GM12878 (cell line): Measurements from ENCODE around the gene ASH1L. TPM values are rescaled to one million over a fixed set of nuclear protein-coding genes. Genes with fewer than 3 reads are reported as not detected.

ENCODE experiments used
- ATAC-seq: fragments of 200-7000 bp; cut with Tn5 transposase; 3 replicates; pipeline ENCODE4 v1.9.1; 2020; ENCODE audit warnings: mild to moderate bottlenecking, moderate library complexity
- BruUV-seq: library from RNA; stranded (reverse); fragments of 400-500 nt; replicated peaks from 2 replicates; lab custom pipeline; 2021; lab: Mats Ljungman, UMichigan
- CTCF ChIA-PET: fragments of 300-600 bp; sonication (Branson Sonifier 250); formaldehyde crosslinking; extraction: SDS; loops from one replicate; lab custom pipeline; 2021; ENCODE audit warnings: inconsistent platforms; lab: Yijun Ruan, JAX
- POLR2A ChIA-PET: fragments of 350-600 bp; formaldehyde crosslinking; extraction: SDS; loops from one replicate; lab custom pipeline; 2021; ENCODE audit warnings: inconsistent platforms; lab: Charles Lee
- RAD21 ChIA-PET: fragments of 300-600 bp; sonication (Branson Sonifier 250); formaldehyde crosslinking; loops from one replicate; lab custom pipeline; 2023; ENCODE audit warnings: antibody characterized with exemption; ENCODE audit not compliant: unreplicated experiment; lab: Charles Lee
- SMC1A ChIA-PET: fragments of 300-600 bp; sonication (Branson Sonifier 250); formaldehyde crosslinking; loops from one replicate; lab custom pipeline; 2023; ENCODE audit not compliant: unreplicated experiment, uncharacterized antibody; lab: Charles Lee
- DNase-seq: peaks from one replicate; pipeline ENCODE4 v3.0.0-alpha.2; 2011; ENCODE audit warnings: low read depth, low spot score
- FAIRE-seq: peaks from 3 replicates; lab custom pipeline; 2011; peaks lifted over from hg19 to GRCh38; lab: Jason Lieb, UNC
- H2AFZ ChIP-seq: 2 replicates; pipeline ENCODE4 v1.6.0; 2011; ENCODE audit warnings: low read depth, low read length, control low read depth; ENCODE audit not compliant: control insufficient read depth
- H3K27ac ChIP-seq: 2 replicates; pipeline ENCODE4 v1.5.1; 2011; ENCODE audit warnings: control low read depth; ENCODE audit not compliant: control insufficient read depth, insufficient read depth
- H3K27me3 ChIP-seq, 2 experiments: replicated peaks in 1 of 2; 2 replicates each; pipeline versions ENCODE4 v1.6.0 to v1.6.1; 2011; ENCODE audit warnings: low read length in 1 of 2; ENCODE audit not compliant: control insufficient read depth in 2 of 2, insufficient read depth in 2 of 2
- H3K36me3 ChIP-seq, 2 experiments: 2 replicates each; pipeline ENCODE4 v1.5.1; 2011; ENCODE audit warnings: low read length in 1 of 2; ENCODE audit not compliant: control insufficient read depth in 2 of 2, insufficient read depth in 2 of 2
- H3K4me1 ChIP-seq: 2 replicates; pipeline ENCODE4 v1.6.1; 2011; ENCODE audit warnings: mild to moderate bottlenecking, low read length, moderate library complexity, mixed read lengths; ENCODE audit not compliant: control insufficient read depth, insufficient read depth
- H3K4me2 ChIP-seq: 2 replicates; pipeline ENCODE4 v1.6.0; 2011; ENCODE audit warnings: control low read depth; ENCODE audit not compliant: control insufficient read depth, insufficient read depth
- H3K4me3 ChIP-seq: fragments of 200-600 bp; sonication (generic); 2 replicates; pipeline ENCODE4 v1.5.1; 2016
- H3K79me2 ChIP-seq: 2 replicates; pipeline ENCODE4 v1.6.0; 2011; ENCODE audit warnings: low read length; ENCODE audit not compliant: control insufficient read depth, insufficient read depth
- H3K9ac ChIP-seq: 2 replicates; pipeline ENCODE4 v1.8.0; 2011; ENCODE audit warnings: low read length, control low read depth, mixed read lengths; ENCODE audit not compliant: control insufficient read depth, insufficient read depth
- H3K9me3 ChIP-seq: replicated peaks from 3 replicates; pipeline ENCODE4 v1.5.1; 2011; ENCODE audit warnings: mild to moderate bottlenecking, low read length; ENCODE audit not compliant: control insufficient read depth, insufficient read depth
- H4K20me1 ChIP-seq: 2 replicates; pipeline ENCODE4 v1.6.0; 2011; ENCODE audit not compliant: control insufficient read depth, insufficient read depth
- ASH2L ChIP-seq: fragments of 300-600, 200-600 bp; sonication (generic); IDR thresholded peaks from 2 replicates; pipeline ENCODE4 v1.6.1; 2017; ENCODE audit warnings: low read depth, mild to moderate bottlenecking, borderline replicate concordance
- CBFB ChIP-seq: IDR thresholded peaks from 2 replicates; pipeline ENCODE4 v1.6.1; 2016; ENCODE audit warnings: antibody characterized with exemption, low read depth
- HCFC1 ChIP-seq: fragments of 150-350 bp; IDR thresholded peaks from 2 replicates; pipeline ENCODE4 v1.6.1; 2014; ENCODE audit warnings: low read length
- IRF4 ChIP-seq: IDR thresholded peaks from 2 replicates; pipeline ENCODE4 v1.6.1; 2011; ENCODE audit warnings: low read depth, low read length
- RELA ChIP-seq: fragments of 450-650 bp; IDR thresholded peaks from 2 replicates; pipeline ENCODE4 v1.8.0; 2014; ENCODE audit warnings: borderline replicate concordance; ENCODE audit not compliant: partially characterized antibody
- SMC3 ChIP-seq: IDR thresholded peaks from 2 replicates; pipeline ENCODE4 v1.6.1; 2011; ENCODE audit warnings: low read length, improper control_type of control experiment, borderline replicate concordance
- WRNIP1 ChIP-seq: IDR thresholded peaks from 2 replicates; pipeline ENCODE4 v1.6.1; 2011; ENCODE audit warnings: low read depth, low read length, improper control_type of control experiment, borderline replicate concordance
- in situ Hi-C: fragments of 300-500 bp; cut with MboI; formaldehyde crosslinking; loops from 9 replicates; pipeline ENCODE4 v1.14.3; 2018; ENCODE audit warnings: mixed read lengths
- intact Hi-C: fragments of 100-400 bp; cut with micrococcal nuclease; formaldehyde crosslinking; loops from one replicate; pipeline ENCODE4 v1.14.2; 2022; ENCODE audit not compliant: unreplicated experiment
- polyA plus RNA-seq, 11 experiments: library from polyadenylated mRNA; depleted of rRNA in 4 of 11; unstranded in 6 of 11; stranded (reverse) in 5 of 11; fragments of >200 nt; fragmentation: Nextera tagmentation in 4 of 11; fragmentation: Illumina TruSeq in 1 of 11; extraction: Ambion mirVana in 4 of 11; extraction: Trizol in 1 of 11; gene quantifications; 1 replicate in 1 of 11; 2 replicates in 10 of 11; pipeline versions ENCODE4 v1.2.1 to v1.2.3, GENCODE V29; 2011 to 2016; ENCODE audit warnings: inconsistent platforms in 2 of 11, missing spikeins in 2 of 11, low read depth in 1 of 11
- total RNA-seq, 4 experiments: library from RNA; depleted of rRNA in 3 of 4; stranded (reverse); fragments of >200 nt in 3 of 4; fragmentation: Illumina TruSeq in 1 of 4; extraction: Trizol in 1 of 4; gene quantifications; 2 replicates each; pipeline versions ENCODE4 v1.2.1 to v1.2.3, GENCODE V29; 2013 to 2021
- TF ChIP-seq, protein P1 (sequence below): fragments of 450-650 bp; IDR thresholded peaks from 2 replicates; pipeline ENCODE4 v1.6.1; 2016; ENCODE audit warnings: mild to moderate bottlenecking

ASH1L gene
- total and polyA plus RNA-seq, 10 of the 15 experiments (the other 5 are each of a cell fraction or from before 2014, with no cell fraction given), result 1.7 to 23.9 (median 16.6) TPM

DNA sequence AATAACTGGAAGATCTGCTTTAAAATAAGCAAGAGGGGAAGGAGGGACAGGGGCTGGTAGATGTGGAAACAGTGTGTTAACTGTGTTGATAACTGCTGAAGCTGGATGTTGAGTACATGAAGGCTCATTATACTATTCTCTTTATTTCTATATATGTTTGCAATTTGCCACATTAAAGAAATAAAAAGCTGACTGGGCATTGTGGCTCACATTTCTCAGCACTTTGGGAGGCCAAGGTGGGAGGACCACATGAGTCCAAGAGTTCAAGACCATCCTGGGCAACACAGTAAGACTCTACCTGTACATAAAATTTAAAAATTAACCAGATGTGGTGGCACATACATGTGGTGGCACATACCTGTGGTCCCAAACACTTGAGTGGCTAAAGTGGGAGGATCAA lies 6.7 kb downstream of the ASH1L start:
- SMC1A ChIA-PET, result interaction anchor here (0.6 to 2.1 kb wide), 7 partner anchors 9 to 214 kb away, joined by 3 to 6 read pairs (median 4); no protein-coding TSS in a partner anchor
- in situ Hi-C loops (no loop called here), intact Hi-C loops (no loop called here)
- Histone ChIP-seq H3K4me3 (no peak overlapping the region), H3K27me3 (no peaks in the 10 kb centered on the region), H3K27ac (no peak overlapping the region), H3K79me2 (peaks cover 81% of the 10 kb centered on the region), H3K4me1 (no peaks in the 10 kb centered on the region; the same call in 1 of the 2 replicates), H3K9ac (no peak overlapping the region), H3K36me3 (no peaks in the 10 kb centered on the region; a peak in 3 of 4 replicates), H3K4me2 (no peak overlapping the region), H4K20me1 (peaks cover 5% of the 10 kb centered on the region; the same call in 1 of the 2 replicates), H2AFZ (no peak overlapping the region), H3K9me3 (no peaks in the 10 kb centered on the region; the same call in 2 of the 3 replicates)
- POLR2A ChIA-PET, result interaction anchor here (0.5 to 1.2 kb wide), 7 partner anchors 12 to 90 kb away, joined by 3 to 7 read pairs (median 4); no protein-coding TSS in a partner anchor
- no peak for ATAC-seq
- BruUV-seq, result no TSS peak
- RAD21 ChIA-PET, result interaction anchor here (0.8 to 1.4 kb wide), 3 partner anchors 9 to 302 kb away, joined by 3 to 4 read pairs (median 3); no protein-coding TSS in a partner anchor
- CTCF ChIA-PET, result interaction anchor here (0.5 to 1.6 kb wide), 3 partner anchors 13 to 52 kb away, joined by 3 to 6 read pairs (median 3); no protein-coding TSS in a partner anchor
- no peak for DNase-seq
- TF ChIP-seq SMC3, result no peak
- TF ChIP-seq ASH2L, result no peak
- TF ChIP-seq HCFC1, result no peak
- no peak for TF ChIP-seq RELA
- no peak for TF ChIP-seq WRNIP1
- no peak for TF ChIP-seq IRF4
- TF ChIP-seq, protein P1, sequence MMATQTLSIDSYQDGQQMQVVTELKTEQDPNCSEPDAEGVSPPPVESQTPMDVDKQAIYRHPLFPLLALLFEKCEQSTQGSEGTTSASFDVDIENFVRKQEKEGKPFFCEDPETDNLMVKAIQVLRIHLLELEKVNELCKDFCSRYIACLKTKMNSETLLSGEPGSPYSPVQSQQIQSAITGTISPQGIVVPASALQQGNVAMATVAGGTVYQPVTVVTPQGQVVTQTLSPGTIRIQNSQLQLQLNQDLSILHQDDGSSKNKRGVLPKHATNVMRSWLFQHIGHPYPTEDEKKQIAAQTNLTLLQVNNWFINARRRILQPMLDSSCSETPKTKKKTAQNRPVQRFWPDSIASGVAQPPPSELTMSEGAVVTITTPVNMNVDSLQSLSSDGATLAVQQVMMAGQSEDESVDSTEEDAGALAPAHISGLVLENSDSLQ, result no peak
- TF ChIP-seq CBFB, result no peak
- no peak for FAIRE-seq
